ENCODE results near the gene FAIM2.

The FAIM2 gene

DNA sequence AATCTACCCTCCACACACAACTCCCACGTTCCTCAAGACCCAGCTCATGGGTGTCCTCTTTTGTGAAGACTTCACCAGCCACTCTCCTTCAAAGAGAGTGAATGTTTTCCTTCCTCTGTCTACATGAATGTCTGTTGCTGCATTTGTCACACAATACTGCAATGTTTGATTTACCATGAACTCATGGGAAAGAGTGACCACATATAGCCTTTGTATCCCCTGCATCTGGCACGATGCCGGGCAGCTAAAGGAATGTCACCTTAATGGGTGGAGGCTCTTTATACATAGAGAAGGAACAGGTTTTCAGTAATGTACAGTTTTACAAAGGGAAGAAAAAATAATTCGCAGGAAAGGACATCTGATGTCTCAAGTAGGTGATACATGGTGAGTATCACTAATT lies 48.7 kb downstream of the FAIM2 start:
- no peak for DNase-seq

DNA sequence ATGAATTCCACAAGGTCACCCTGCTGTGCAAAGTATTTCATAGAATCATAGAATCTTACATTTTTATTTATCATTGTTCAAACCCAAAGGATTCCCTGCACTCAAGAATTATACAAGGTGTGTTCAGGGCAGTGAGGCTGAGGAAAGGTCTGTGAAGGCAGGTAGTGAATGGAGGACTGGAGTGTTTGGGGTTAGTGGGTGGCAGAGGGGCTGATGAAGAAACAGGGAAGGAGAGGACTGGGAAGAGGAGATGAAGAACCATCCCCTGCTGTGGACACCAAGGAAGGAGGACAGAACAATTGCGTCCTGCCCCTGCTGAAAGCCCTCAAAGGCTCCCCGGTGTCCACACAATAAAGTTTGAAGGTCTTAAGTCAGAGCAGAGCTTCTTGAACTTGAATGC lies 50.0 kb downstream of the FAIM2 start:
- no peak for DNase-seq

DNA sequence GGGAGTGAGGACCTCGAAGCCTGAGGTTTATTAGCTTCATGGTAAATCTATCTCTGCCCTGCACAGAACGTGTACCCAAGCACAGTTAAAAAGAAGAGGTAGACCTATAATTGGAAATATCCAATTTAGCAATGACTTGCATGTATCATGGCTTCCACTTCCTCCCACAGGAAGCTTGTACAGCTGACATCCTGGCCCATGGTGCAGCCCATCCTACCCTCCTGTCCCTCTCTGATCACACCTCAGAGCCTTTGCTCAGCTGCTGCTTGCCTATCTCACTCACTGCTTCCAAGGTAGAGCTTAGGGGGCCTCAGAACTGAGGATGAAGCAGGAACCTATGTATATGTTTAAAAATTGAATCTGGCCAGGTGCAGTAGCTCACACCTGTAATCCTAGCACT lies 56.5 kb downstream of the FAIM2 start:
- DNase-seq, result no peak

GRCh38 chr12:49846032-49846431 lies 57.7 kb downstream of the FAIM2 start:
- no peak for DNase-seq

- no peak for DNase-seq
Measured at GRCh38 chr12:49843876-49844437, 59.7 kb downstream of the FAIM2 start.

- DNase-seq, result no peak
Measured at GRCh38 chr12:49843411-49843810, 60.3 kb downstream of the FAIM2 start.

- peak; percentile 77 to 88 (median 82) for DNase-seq
Measured at GRCh38 chr12:49842519-49843352, 61.0 kb downstream of the FAIM2 start, which contains the start of gene BCDIN3D. TSS of gene BCDIN3D (minus strand) at chr12:49843106. CDS start at chr12:49843087, 19 bp downstream.

DNA sequence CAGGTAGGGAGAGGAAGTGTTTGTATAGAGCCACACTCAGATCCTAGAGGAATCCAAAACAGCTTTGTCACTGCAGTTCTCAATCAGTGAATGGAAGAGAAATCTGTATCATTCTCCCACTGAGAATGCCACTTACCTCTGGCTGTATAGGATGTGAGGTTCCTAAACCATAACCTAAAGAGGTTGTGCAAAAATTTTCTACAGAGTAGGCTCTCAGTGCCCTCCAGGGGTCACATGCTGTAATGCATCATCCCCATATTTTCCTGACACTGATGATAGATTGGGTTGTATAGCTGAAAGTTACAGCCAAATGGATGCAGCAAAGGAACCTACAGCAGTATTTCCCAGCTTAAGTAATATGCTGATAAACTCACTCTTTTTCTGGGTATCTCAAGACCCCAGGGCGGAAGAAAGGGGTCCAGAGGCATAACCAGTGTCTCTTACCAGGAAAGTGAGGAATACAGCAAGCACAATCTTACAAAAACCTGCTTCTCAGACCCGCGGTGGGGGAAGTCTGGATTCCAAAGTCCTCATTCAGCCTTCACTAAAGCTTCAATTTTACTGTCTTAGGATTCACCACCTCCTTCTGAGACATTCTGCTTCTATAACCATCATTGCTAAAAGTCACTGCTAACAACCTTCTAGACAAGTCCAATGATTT lies 64.6 kb downstream of the FAIM2 start:
- DNase-seq, result no peak

GRCh38 chr12:49832836-49833421 lies 70.8 kb downstream of the FAIM2 start:
- no peak for DNase-seq

DNA sequence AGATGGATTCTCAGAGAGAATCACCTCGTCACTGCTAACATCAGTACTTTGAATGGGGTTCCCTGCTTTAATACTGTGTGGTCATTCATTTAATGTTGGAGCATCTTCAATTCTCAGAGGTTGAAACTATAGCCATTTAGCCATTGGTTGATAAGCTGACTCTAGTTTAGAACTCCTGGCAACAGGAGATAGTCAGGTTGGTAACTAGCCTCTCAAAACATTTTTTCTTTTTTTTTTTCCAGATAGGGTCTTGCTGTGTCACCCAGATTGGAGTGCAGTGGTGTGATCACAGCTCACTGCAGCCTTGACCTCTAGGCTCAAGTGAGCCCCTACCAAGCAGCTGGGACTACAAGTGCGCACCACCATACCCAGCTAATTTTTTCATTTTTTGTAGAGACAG lies 72.0 kb downstream of the FAIM2 start:
- no peak for DNase-seq

- DNase-seq, result peak; percentile 77 to 92 (median 86)
Measured at GRCh38 chr12:49828133-49829091, 75.3 kb downstream of the FAIM2 start, which contains the start of gene NCKAP5L. TSS of gene NCKAP5L (minus strand) at chr12:49828413. CDS start at chr12:49804044, 24,369 bp downstream.

DNA sequence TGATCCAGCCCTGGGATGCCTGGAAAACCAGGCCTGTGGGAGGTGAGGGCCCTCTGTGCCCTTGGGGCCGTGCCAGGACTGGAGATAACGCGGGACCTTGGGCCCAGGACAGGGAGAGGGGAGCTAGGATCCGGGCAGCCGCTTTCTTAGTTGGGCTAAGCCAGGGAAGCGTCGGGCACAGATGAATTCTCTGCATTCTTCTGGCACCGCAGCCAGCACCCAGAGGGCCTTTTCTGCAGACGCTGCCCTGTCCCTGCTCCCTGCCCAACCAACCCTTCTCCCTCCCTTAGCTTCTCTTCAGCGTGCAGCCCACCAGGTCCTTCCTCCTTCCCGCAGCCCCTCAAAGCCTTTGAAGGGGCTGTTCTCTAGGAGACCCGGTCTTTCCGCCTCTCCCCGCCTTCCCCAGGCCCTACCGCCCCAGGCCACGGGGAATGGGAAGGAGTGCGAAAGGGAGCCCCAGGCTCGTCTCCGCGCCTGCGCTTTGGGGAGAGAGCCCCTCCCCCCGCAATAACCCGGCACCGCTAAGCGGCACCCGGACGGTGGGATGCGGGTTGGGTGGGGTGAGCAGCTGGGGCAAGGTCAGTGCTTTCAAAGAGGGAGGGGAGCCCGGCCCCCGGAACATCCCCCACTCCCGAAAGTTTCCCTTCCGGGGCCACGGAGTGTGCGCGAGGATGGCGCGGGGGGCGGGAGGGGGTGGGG lies 76.2 kb downstream of the FAIM2 start:
- DNase-seq, result peak in 2 of 4 experiments; percentile 12 to 29

- no peak for DNase-seq
Measured at GRCh38 chr12:49827051-49827400, 76.7 kb downstream of the FAIM2 start.

DNA sequence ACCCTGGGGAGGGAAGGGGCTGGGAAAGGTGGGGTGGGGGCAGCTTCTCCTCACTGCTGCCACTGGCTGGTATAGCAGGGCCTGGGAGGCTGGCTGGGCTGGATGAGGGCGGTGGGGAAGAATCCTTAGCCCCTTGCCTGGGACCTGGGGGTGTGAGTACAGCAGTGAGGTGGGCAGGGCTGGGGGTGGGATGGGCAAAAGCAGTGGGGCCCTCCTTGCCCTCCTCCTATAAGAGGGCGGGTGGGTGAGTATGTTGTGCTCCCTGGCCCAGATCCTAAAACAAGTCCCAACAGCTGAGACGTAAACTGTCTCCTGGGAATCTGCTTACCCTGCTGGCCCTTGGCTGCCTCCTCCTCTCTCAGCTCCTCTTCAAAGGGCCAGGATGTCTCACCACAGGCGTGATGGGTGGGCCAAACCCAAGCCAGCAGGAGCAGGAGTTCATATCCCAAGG lies 77.7 kb downstream of the FAIM2 start:
- DNase-seq, result no peak

DNA sequence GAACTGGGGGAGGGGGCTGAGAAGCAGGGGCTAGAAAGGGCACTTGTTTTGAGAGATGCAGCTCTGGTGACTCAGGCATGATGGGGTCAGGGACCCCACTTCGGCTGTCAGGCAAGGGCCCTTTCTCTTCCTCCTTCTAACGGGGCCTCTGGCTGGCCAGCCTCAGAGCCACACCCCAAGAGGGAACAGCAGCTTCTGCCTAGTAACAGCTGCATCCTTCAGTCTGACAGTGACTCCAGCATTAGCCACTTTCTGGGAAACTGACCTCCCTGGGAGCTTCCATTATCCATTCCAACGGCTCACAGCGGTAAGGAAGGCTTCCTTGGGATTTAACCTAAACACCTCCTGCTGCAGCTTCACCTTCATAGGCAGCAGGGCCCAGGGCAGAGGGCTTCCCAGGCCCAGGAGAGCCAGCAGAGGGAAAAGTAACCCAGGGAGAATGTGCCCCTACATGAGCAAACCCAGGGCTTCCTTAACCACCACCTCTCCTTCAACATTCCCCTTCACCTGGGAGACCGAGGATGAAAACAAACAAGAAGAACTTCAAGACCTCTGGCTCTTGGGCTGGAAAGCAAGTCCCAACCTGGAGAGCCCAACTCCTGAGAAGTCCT lies 78.2 kb downstream of the FAIM2 start:
- no peak for DNase-seq

- no peak for DNase-seq
Measured at GRCh38 chr12:49824895-49825294, 78.8 kb downstream of the FAIM2 start.

DNA sequence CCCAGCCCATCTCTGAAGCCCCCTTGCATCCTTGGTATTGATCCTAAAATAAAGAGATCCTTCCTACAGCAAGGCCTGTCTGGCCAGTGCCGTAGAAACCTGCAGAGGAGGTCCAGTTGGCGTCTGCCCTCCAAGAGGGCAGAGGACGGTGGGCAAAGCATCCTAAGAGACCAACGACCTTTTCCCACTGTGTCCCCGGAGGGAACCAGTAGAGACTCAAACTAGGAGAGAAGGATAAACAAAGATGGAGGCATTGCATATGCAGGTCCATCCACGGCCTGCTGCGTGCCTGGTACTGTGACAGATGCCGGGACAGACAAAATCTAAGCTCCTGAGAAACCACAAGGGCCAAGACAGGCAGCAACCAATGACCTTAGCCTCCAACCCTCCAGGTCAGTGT lies 79.3 kb downstream of the FAIM2 start:
- no peak for DNase-seq

- DNase-seq, result no peak
Measured at GRCh38 chr12:49823951-49824350, 79.7 kb downstream of the FAIM2 start.

- DNase-seq, result no peak
Measured at GRCh38 chr12:49823350-49823749, 80.3 kb downstream of the FAIM2 start.

DNA sequence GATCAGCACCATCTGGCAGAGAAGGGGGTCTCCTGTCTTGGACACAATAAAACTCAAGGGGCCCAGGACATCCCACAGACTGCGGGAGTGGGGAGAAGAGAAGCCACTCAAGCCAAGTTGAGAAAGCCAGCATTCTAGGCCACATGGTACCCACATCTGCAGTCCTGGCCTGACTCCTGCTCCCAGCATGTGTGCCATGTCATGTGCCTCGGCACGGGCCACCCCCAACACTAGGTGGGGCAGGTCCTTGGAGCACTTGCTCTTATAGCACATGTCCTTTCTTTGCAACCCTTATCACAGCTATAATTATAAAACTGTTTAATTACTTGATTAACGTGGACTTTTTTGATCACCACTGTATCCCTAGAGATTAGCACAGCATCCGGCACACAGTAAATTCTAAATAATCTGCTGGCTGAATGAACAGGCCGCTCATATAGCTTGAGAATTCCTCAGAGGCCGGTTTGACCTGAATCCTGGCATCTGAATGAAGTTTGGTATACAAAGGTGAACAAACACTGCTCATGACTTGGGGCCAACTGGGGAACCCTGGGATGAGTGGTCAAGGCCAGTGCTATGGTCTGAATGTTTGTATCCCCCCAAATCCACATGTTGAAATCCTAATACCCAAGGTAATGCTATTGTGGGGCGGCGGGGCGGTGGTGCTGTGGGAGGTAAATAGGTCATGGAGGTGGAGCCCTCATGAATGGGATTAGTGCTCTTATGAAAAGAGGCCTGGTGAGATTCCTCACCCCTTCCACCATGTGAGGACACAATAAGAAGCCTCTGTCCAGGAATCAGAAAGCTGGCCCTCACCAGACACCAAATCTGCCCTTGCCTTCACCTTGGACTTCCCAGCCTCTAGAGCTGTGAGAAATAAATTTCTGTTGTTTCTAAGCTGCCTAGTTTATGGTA lies 82.1 kb downstream of the FAIM2 start:
- DNase-seq, result no peak

Data from activated naive CD4-positive, alpha-beta T cell (primary cell).